ENCODE results near the gene TXNDC8.

DNA sequence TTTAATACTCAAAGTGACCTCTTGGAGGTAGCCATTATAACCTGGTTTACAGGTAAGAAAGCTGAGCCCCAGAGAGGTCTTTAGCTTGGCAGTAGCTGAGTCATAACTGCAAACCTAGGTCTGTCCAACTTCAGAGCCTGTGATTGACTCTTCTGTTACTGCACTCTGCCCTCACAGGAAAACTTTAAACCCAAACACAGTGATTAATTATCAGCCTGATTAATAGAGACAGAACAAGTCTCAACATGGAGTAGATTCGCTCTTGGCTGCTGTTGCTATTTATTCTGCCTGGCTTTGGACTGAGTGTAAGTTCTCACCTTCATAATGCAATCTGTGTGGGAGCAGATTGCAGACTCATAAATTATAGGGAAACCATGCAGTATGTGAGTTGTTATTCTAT lies 53.9 kb downstream of the TXNDC8 start:
- TF ChIP-seq, protein P1, sequence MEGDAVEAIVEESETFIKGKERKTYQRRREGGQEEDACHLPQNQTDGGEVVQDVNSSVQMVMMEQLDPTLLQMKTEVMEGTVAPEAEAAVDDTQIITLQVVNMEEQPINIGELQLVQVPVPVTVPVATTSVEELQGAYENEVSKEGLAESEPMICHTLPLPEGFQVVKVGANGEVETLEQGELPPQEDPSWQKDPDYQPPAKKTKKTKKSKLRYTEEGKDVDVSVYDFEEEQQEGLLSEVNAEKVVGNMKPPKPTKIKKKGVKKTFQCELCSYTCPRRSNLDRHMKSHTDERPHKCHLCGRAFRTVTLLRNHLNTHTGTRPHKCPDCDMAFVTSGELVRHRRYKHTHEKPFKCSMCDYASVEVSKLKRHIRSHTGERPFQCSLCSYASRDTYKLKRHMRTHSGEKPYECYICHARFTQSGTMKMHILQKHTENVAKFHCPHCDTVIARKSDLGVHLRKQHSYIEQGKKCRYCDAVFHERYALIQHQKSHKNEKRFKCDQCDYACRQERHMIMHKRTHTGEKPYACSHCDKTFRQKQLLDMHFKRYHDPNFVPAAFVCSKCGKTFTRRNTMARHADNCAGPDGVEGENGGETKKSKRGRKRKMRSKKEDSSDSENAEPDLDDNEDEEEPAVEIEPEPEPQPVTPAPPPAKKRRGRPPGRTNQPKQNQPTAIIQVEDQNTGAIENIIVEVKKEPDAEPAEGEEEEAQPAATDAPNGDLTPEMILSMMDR (IDR thresholded peaks at IDR 0.05), result no peak
- no peak for TF ChIP-seq POLR2A (IDR thresholded peaks at IDR 0.05)
